Peyer's patch (tissue), 4 donors: ENCODE measurements around the gene CSMD2. TPM values are rescaled to one million over a fixed set of nuclear protein-coding genes. Genes with fewer than 3 reads are reported as not detected.

ENCODE experiments used
- DNase-seq, 3 donors: peaks; one replicate each; pipeline ENCODE4 v3.0.0-alpha.2; 2017 to 2019
- H3K27ac ChIP-seq, 4 donors: fragments of 200-600 bp; sonication (generic); one replicate each; pipeline ENCODE4 v1.5.1; 2016 to 2019
- H3K27me3 ChIP-seq, 2 donors: fragments of 200-600 bp; sonication (generic); one replicate each; pipeline ENCODE4 v1.5.1; 2019
- H3K36me3 ChIP-seq, 3 donors: fragments of 200-600 bp; sonication (generic); one replicate each; pipeline ENCODE4 v1.5.1; 2016 to 2019
- H3K4me1 ChIP-seq, 4 donors: fragments of 200-600 bp; sonication (generic); one replicate each; pipeline ENCODE4 v1.5.1; 2016 to 2019
- H3K4me3 ChIP-seq, 4 donors: fragments of 200-600 bp; sonication (generic); 1 replicate in 3 of 4; 2 replicates in 1 of 4; pipeline ENCODE4 v1.5.1; 2016 to 2019; ENCODE audit warnings: mild to moderate bottlenecking in 1 of 4
- H3K9me3 ChIP-seq, 4 donors: fragments of 200-600 bp; sonication (generic); one replicate each; pipeline ENCODE4 v1.5.1; 2016 to 2019; ENCODE audit warnings: mild to moderate bottlenecking in 1 of 4
- POLR2A ChIP-seq, 2 donors: fragments of 450-650 bp; IDR thresholded peaks; one replicate each; pipeline ENCODE4 v1.5.1; 2017; ENCODE audit warnings: antibody characterized with exemption in 2 of 2, mild to moderate bottlenecking in 2 of 2, moderate library complexity in 2 of 2
- total RNA-seq, 4 donors: library from RNA; depleted of rRNA; stranded (reverse); fragments of >200 nt; gene quantifications; one replicate each; pipeline ENCODE4 v1.1.0, GENCODE V29; 2016
- TF ChIP-seq, protein P1 (sequence below), 6 experiments: fragments of 450-650 bp in 4 of 6; fragments of 200-600 bp in 2 of 6; sonication (generic) in 1 of 6; IDR thresholded peaks; one replicate each; pipeline ENCODE4 v1.5.1; 2017 to 2019; ENCODE audit warnings: antibody characterized with exemption in 6 of 6, mild to moderate bottlenecking in 3 of 6, moderate library complexity in 1 of 6

Gene CSMD2
- total RNA-seq, 4 donors from 2014 or later = under 0.01 to 1.2 (median 0.70) TPM

DNA sequence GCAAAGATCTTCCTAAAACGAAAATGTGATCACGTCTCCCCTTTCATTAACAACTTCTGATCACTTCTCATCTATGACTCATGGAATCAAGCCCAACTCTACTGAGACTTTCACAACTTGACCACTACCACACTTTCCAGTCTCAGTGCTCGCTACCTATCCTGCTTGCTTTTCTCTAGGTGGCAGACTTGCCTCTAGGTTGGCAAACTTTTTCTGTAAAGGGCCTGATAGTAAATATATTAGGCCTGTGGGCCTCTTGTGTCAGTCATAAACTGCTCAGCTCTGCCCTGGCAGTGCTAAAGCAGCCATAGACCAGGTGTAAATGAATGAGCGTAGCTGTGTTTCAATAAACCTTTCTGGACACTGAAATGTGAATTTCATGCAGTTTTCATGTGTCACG, 322.7 kb downstream of the CSMD2 start:
- no peak for TF ChIP-seq POLR2A (IDR thresholded peaks at IDR 0.05)
- TF ChIP-seq, protein P1, sequence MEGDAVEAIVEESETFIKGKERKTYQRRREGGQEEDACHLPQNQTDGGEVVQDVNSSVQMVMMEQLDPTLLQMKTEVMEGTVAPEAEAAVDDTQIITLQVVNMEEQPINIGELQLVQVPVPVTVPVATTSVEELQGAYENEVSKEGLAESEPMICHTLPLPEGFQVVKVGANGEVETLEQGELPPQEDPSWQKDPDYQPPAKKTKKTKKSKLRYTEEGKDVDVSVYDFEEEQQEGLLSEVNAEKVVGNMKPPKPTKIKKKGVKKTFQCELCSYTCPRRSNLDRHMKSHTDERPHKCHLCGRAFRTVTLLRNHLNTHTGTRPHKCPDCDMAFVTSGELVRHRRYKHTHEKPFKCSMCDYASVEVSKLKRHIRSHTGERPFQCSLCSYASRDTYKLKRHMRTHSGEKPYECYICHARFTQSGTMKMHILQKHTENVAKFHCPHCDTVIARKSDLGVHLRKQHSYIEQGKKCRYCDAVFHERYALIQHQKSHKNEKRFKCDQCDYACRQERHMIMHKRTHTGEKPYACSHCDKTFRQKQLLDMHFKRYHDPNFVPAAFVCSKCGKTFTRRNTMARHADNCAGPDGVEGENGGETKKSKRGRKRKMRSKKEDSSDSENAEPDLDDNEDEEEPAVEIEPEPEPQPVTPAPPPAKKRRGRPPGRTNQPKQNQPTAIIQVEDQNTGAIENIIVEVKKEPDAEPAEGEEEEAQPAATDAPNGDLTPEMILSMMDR (IDR thresholded peaks at IDR 0.05) = no peak
- H3K4me3 ChIP-seq = no peak overlapping the region
- H3K27ac ChIP-seq = no peak overlapping the region
- no peaks in the 10 kb centered on the region for H3K27me3 ChIP-seq
- H3K4me1 ChIP-seq = no peaks in the 10 kb centered on the region
- no peak for DNase-seq
- no peaks in the 10 kb centered on the region for H3K9me3 ChIP-seq
- no peaks in the 10 kb centered on the region for H3K36me3 ChIP-seq

DNA sequence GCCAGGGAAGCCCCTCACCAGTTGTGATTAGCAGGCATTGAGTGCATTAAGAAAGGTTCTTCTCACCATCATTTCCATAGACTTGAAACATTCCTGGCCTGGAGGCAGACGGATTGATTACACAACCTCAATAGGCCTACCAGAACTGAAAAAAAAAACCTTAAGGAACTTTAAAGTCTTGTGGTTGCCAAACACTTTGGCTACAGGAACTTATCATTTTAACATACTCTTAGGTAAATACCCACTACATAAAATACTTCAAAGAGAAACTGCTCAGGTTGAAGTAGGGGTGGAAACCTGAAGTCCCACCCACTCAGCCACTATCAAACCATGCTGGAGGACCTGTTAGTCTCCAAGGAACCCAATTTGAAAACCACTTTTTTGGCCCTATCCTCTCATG, 323.5 kb downstream of the CSMD2 start:
- no peaks in the 10 kb centered on the region for H3K36me3 ChIP-seq
- no peak overlapping the region for H3K27ac ChIP-seq
- TF ChIP-seq, protein P1 (IDR thresholded peaks at IDR 0.05) = no peak
- TF ChIP-seq POLR2A (IDR thresholded peaks at IDR 0.05) = no peak
- H3K27me3 ChIP-seq = no peaks in the 10 kb centered on the region
- no peaks in the 10 kb centered on the region for H3K9me3 ChIP-seq
- no peaks in the 10 kb centered on the region for H3K4me1 ChIP-seq
- H3K4me3 ChIP-seq = no peak overlapping the region
- no peak for DNase-seq

DNA sequence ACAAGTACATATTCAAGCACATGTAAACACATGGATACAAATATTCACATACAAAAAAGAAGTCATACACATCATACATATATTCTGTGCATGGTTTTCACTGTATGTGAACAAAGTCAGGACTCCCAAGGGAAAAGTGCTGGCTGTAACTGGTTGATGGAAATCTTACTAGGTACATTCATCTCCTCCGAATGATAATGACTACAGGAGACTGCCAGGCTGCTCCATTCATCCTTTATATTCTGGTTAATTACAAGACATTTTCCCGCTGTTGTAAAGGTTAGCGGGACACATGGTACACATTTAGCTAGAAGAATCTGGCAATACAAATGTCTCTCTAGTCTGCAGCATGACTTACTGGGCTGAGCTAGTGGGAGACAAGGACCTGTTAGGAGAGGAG, 327.4 kb downstream of the CSMD2 start:
- H3K27ac ChIP-seq = no peak overlapping the region
- DNase-seq = no peak
- TF ChIP-seq POLR2A (IDR thresholded peaks at IDR 0.05) = no peak
- TF ChIP-seq, protein P1 (IDR thresholded peaks at IDR 0.05) = no peak
- H3K36me3 ChIP-seq = no peaks in the 10 kb centered on the region
- no peaks in the 10 kb centered on the region for H3K27me3 ChIP-seq
- H3K4me3 ChIP-seq = no peak overlapping the region
- H3K4me1 ChIP-seq = no peaks in the 10 kb centered on the region
- H3K9me3 ChIP-seq = no peaks in the 10 kb centered on the region

DNA sequence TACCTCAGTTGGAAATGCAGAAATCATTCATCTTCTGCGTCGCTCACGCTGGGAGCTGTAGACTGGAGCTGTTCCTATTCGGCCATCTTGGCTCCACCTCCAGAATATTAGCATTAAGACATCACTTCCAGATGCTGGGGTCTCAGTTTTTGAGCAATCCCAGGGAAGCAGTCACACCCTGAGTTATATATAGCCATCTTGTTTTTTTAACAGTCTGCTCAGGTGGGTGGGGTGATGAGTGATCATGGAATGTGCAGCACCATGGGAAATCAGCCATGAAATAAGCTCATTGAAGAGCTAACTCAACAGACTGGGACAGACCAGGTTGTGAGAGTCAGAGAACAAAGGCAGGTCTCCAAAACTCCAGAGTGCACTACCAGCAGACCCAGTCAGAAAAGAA, 328.1 kb downstream of the CSMD2 start:
- Histone ChIP-seq H3K27ac (no peak overlapping the region), H3K27me3 (no peaks in the 10 kb centered on the region), H3K9me3 (no peaks in the 10 kb centered on the region), H3K36me3 (no peaks in the 10 kb centered on the region), H3K4me3 (no peak overlapping the region), H3K4me1 (no peaks in the 10 kb centered on the region)
- DNase-seq = no peak
- TF ChIP-seq, protein P1 (IDR thresholded peaks at IDR 0.05) = no peak

DNA sequence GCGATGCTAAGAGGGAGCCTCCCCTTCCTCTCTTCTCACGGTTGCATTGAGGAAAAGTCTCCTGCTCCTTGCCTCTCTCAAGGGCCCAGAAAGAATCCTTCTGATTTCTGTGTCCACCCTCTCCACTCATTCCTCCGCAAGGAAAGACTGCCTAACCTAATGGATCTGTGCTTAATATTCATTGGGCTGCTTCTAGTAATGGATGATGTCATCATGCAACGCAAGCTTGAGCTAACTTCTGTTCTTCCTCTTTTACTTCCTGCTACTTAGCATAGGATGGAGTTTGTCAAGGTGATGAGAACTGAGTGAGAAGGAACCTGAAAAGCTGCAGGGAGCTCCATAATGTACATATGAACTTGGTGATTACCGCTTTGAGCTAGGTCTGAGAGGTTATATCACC, 336.4 kb downstream of the CSMD2 start:
- no peaks in the 10 kb centered on the region for H3K9me3 ChIP-seq
- no peak for TF ChIP-seq POLR2A (IDR thresholded peaks at IDR 0.05)
- TF ChIP-seq, protein P1 (IDR thresholded peaks at IDR 0.05) = no peak
- no peak overlapping the region for H3K27ac ChIP-seq

DNA sequence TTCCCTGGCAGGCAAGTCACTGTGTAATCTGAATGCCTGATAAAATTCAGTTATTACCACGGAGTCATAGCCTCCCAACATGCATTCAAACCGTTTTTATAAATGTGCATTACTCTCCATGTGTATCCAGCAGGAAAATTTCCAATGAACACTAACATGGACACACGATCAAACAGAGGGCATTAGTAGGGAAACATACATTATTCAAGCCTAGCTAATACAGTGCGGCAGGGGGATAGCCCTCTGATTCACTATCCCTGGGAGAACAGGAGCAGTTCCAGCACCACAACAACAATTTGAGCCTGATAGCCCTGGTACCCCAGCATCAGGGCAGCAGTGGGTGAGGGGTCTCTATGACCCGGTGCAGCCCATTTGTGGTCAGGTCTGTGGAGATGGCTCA, 337.0 kb downstream of the CSMD2 start:
- Histone ChIP-seq H3K4me1 (no peaks in the 10 kb centered on the region), H3K27ac (no peak overlapping the region), H3K27me3 (no peaks in the 10 kb centered on the region), H3K4me3 (no peak overlapping the region), H3K36me3 (no peaks in the 10 kb centered on the region), H3K9me3 (no peaks in the 10 kb centered on the region)
- no peak for DNase-seq
- TF ChIP-seq POLR2A (IDR thresholded peaks at IDR 0.05) = no peak

More for the DNA sequence above, 336.4 kb downstream of the CSMD2 start:
- Histone ChIP-seq H3K27me3 (no peaks in the 10 kb centered on the region), H3K4me1 (no peaks in the 10 kb centered on the region), H3K4me3 (no peak overlapping the region), H3K36me3 (no peaks in the 10 kb centered on the region)
- no peak for DNase-seq
